ENCODE measurements around the gene SH3RF1.

DNA sequence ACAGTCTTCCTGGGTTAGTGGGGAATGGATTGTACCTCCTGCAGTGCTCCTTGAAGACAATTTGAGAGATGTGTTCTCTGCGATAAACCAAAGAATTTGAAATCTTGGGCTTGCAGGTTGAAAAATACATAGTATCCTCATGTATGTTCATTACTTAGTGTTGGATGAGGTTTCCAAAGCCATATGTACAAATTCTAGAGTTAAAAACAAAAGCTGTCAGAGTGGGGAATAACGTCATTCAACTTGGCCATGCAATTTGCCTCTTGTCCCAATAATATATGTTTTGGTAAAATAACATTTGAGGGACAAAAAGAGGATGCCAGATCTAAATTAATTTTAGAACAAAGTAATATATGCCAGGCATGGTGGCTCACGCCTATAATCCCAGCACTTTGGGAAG lies 209.4 kb downstream of the SH3RF1 start:
- TF ChIP-seq POLR2AphosphoS5 (IDR thresholded peaks at IDR 0.05; ENCODE audit: low read depth), result no peak
- TF ChIP-seq, protein P1, sequence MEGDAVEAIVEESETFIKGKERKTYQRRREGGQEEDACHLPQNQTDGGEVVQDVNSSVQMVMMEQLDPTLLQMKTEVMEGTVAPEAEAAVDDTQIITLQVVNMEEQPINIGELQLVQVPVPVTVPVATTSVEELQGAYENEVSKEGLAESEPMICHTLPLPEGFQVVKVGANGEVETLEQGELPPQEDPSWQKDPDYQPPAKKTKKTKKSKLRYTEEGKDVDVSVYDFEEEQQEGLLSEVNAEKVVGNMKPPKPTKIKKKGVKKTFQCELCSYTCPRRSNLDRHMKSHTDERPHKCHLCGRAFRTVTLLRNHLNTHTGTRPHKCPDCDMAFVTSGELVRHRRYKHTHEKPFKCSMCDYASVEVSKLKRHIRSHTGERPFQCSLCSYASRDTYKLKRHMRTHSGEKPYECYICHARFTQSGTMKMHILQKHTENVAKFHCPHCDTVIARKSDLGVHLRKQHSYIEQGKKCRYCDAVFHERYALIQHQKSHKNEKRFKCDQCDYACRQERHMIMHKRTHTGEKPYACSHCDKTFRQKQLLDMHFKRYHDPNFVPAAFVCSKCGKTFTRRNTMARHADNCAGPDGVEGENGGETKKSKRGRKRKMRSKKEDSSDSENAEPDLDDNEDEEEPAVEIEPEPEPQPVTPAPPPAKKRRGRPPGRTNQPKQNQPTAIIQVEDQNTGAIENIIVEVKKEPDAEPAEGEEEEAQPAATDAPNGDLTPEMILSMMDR (conservative IDR thresholded peaks at IDR 0.05; ENCODE audit: low read depth in 2 of 2), result no peak

Measured in GM23338 (cell line).